Sigmoid colon (tissue), 4 donors: ENCODE results near the gene MCCC1.

ENCODE experiments used
- EP300 ChIP-seq, 4 donors: sonication (generic); formaldehyde crosslinking; IDR thresholded peaks; one replicate each; pipeline ENCODE4 v1.6.1; 2017; ENCODE audit warnings: antibody characterized with exemption in 4 of 4
- POLR2A ChIP-seq, 2 donors: fragments of 450-650 bp; IDR thresholded peaks; one replicate each; pipeline ENCODE4 v1.6.1; 2016; ENCODE audit warnings: antibody characterized with exemption in 2 of 2, mild to moderate bottlenecking in 2 of 2, moderate library complexity in 2 of 2
- TF ChIP-seq, protein P1 (sequence below), 4 experiments: fragments of 450-650 bp in 3 of 4; fragments of 200-600 bp in 1 of 4; IDR thresholded peaks; one replicate each; pipeline ENCODE4 v1.5.1; 2016 to 2019; ENCODE audit warnings: antibody characterized with exemption in 4 of 4, mild to moderate bottlenecking in 3 of 4, moderate library complexity in 2 of 4

DNA sequence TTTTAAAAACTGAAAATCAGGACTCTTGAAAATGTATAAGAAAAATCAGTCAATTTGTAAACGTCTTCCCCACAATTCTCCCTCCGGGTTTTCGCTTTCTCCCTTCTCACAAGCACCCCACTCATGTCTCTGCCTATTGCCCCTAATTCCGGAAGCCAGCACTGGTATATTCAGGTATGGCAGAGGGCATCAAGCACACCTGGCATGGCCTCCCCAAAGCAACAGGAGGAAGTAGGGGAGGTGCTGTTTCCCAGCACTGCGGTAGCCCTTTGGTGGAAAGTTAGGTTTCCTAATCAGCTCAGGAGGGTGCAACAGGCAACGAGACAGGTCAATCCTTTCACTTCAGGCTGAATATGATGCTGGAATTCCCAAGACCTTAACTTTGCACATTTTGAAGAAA is 33.1 kb upstream of the MCCC1 start:
- TF ChIP-seq, protein P1, sequence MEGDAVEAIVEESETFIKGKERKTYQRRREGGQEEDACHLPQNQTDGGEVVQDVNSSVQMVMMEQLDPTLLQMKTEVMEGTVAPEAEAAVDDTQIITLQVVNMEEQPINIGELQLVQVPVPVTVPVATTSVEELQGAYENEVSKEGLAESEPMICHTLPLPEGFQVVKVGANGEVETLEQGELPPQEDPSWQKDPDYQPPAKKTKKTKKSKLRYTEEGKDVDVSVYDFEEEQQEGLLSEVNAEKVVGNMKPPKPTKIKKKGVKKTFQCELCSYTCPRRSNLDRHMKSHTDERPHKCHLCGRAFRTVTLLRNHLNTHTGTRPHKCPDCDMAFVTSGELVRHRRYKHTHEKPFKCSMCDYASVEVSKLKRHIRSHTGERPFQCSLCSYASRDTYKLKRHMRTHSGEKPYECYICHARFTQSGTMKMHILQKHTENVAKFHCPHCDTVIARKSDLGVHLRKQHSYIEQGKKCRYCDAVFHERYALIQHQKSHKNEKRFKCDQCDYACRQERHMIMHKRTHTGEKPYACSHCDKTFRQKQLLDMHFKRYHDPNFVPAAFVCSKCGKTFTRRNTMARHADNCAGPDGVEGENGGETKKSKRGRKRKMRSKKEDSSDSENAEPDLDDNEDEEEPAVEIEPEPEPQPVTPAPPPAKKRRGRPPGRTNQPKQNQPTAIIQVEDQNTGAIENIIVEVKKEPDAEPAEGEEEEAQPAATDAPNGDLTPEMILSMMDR (IDR thresholded peaks at IDR 0.05), result no peak
- no peak for TF ChIP-seq EP300 (IDR thresholded peaks at IDR 0.05)
- no peak for TF ChIP-seq POLR2A (IDR thresholded peaks at IDR 0.05)
